Activated T-helper 1 cell treated with Interleukin-2 at 50 U/mL for 16 hours (primary cell): ENCODE results near the gene TLL1.

ENCODE experiments used
- DNase-seq: peaks from one replicate; pipeline ENCODE4 v3.0.0-alpha.2; 2020; ENCODE audit warnings: low read depth

The TLL1 gene

DNA sequence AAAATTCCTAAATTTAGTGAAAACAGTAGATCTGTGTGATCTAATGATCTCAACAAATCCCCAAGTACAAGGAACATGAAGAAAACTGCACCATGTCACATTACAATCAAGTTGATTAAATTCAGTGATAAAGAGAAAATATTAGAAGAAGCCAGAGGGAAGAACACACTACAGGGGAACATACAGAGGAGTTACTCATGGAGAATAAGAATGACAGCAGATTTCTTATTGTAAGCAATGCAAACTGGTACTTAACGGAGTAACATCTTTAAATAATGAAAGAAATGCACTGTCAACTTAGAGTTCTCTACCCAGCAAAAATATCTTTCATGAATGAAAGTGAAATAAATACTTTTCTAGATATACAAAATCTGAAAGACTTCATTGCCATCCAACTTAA lies 21.1 kb downstream of the TLL1 start:
- DNase-seq: no peak

- no peak for DNase-seq
Observed at GRCh38 chr4:165905405-165906027, 32.5 kb downstream of the TLL1 start.

- DNase-seq: no peak
Observed at GRCh38 chr4:165906272-165906671, 33.2 kb downstream of the TLL1 start.

DNA sequence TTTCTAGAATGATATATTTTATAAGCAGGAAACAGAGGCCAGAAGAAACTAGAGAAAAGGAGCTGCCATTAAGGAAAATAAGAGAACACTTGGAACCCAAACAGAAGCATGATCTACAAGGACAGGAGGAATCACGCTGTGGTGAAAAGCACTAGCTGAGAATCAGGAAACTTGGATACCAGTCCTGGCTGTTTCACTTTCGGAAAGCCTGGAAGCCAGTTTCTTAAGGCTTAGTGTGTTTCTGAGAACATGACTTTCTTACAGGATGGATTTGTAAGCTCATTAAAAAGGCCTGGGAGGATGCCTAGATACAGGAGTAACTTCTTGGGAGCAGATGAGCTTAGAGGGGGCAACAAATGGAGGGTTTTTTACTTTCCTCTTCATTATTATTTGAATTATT lies 36.9 kb downstream of the TLL1 start:
- DNase-seq: no peak

- DNase-seq: no peak
Observed at GRCh38 chr4:165915215-165915614, 42.2 kb downstream of the TLL1 start.

- no peak for DNase-seq
Observed at GRCh38 chr4:165921546-165921945, 48.5 kb downstream of the TLL1 start.

DNA sequence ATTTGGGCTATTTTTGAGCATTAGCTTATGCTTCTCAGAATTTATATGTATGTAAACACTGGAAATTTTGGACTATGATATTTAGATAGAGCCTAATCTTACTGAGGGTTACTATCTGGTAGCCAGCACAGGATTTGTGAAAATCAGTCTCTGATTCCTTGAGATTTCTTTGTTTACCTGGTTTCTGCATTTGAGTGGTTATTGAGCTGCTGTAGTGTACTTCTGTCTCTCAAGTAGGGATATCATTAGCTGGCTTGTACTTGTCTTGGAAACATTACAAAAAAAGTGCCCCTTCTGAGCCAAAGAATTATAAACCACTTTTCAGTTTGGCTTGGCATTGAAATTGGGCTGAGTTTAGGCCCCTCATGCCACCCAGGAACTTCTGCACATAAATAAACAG lies 49.7 kb downstream of the TLL1 start:
- no peak for DNase-seq

DNA sequence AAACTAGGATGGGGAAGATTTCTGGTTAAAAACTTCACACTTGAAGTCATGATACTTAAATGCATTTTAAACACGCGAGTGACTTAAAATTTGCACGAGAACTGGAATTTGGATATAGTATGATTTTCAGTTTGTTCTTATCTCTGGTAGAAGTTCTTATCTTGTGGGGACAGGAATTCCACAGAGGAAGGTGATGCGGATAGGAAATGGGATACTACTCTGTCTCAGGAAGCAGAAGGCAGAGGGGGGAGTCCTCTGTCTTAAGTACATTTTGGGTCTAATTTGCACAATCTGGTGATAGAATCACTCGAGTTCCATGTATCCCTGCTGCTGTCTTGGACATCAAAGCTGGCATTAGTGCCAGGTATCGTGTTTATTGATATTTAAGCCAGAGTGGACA lies 53.3 kb downstream of the TLL1 start:
- no peak for DNase-seq

DNA sequence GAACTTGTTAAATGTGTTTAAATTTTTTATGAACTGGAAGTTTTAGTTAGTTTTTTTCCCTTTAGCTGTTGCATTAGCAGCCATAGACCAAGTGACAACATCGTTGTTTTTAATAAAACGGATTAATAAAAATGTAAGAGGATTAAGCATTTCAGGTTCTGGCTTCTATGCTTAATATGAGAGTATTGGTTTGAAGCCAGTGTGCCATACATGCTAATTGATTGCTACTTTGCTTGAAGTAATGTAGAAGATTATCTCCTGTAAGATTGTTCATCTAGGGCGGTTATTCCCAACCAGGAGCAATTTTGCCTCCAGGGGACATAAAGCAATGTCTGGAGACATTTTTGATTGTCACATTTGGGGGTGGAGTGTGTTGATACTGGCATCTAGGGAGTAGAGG lies 54.3 kb downstream of the TLL1 start:
- DNase-seq: no peak

- no peak for DNase-seq
Observed at GRCh38 chr4:165927815-165928214, 54.8 kb downstream of the TLL1 start.

DNA sequence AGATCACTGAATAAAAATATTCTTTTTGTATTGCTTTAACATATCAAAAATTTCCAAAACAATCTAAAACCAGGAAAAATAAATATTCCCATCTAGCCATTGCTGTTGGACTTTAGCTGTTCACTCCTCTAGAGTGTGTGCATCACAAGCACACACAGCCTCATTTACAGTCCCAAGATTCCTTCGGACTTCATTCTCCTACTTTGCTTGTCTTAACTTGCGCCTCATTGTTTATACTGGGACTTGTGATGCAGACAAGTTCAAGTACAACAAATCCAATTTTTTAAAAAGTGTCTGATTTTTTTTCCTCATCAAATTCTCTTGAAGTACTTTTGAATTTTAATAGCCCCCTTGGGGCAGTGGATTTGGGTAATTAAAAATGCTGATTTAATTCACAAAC lies 55.6 kb downstream of the TLL1 start:
- no peak for DNase-seq

GRCh38 chr4:165929662-165930061 lies 56.6 kb downstream of the TLL1 start:
- DNase-seq: no peak

GRCh38 chr4:165931741-165932140 lies 58.7 kb downstream of the TLL1 start:
- no peak for DNase-seq

DNA sequence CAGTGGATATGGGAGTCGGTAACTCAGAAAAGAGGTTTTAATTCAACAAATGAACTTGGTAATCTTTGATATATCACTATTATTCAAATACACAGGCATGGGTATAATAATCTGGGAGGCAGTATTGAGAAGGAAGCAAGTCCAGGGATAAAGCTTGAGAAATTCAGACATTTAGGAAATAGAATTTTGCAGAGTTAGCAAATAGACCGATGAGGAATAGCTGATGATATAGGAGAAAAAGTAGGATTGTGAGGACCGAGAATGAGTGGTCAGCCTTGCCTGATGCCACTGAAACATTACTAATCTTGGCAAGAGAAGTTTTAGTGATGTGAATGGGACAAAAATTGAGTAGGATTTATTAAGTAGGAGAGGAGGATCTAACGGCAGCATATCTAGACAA lies 71.9 kb downstream of the TLL1 start:
- DNase-seq: no peak

- no peak for DNase-seq
Observed at GRCh38 chr4:165945991-165946390, 73.0 kb downstream of the TLL1 start.

GRCh38 chr4:165947019-165947418 lies 74.0 kb downstream of the TLL1 start:
- DNase-seq: no peak

DNA sequence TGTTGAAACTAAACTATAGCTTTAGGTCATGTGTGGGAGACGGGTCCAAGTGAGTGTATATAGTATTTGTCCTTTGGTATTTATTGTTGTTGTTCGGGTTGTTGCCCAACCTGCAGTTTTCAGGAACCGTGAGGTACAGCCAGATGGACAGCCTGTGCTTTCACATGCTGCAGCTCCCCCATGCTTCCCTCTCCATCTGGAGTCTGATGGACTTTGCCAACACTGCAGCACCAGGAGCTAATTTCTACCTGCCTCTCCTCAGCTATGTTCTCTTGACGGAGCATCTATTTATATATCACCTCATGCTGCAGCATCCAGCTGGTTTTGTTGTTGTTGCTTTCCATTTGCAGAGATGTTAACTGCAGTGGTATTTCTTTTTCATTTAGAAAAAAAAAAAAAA lies 80.1 kb downstream of the TLL1 start:
- no peak for DNase-seq

DNA sequence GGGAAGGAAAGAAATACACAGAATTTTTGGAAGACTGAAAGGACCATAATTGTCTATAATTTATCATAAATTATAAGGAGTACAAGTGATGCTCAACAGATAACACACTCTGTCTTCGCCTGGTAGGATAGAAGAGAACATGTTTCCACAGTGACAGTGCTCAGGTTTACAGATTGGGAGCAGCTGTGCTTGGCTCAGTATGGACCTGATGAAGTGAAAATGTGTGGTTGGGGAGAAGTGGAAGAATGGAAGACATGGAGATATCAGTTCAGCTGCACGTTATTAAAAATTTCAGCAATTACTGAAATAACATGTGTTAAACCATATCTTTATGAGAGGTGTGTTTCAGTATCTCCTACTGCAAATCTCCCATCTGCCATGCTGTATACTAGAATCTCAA lies 90.6 kb downstream of the TLL1 start:
- DNase-seq: no peak

GRCh38 chr4:165964591-165964990 lies 91.6 kb downstream of the TLL1 start:
- no peak for DNase-seq

DNA sequence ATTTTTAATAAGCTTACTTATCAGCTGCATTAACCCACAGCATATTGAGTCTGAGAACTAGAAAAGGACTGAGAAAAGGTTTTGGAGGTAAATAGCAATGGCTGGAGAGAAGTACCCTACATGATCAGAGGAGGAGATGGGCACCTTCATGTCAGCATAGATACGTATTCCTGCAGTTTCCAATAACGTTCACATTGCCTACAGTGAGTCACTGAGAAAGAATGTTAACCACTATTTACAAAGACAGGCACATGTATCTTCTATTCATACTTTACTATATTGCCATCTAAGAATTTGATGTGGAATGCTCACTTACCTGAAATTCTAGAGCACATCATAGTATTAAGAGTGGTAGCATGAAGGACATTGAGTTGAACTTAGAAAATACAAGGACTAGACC lies 92.5 kb downstream of the TLL1 start:
- no peak for DNase-seq

GRCh38 chr4:165966833-165967232 lies 93.8 kb downstream of the TLL1 start:
- no peak for DNase-seq

DNA sequence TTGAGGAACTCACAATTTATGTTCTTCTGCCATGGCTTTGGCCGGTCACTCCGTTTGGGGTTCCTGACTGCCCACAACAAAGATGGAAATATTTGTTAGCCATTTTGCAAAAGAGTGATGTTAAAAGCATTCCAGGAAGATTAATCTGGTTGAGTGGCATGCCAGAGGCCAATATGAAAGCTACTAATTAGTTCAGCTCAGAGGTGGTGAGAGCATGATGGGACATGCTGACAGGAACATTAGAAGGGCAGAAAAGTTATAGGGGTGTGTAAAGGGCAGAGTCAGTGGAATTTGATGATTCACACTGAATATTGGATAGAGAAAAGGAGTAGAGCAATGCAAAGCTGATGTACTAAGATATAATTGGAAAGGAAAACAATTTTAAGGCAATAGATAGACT lies 94.4 kb downstream of the TLL1 start:
- no peak for DNase-seq

DNA sequence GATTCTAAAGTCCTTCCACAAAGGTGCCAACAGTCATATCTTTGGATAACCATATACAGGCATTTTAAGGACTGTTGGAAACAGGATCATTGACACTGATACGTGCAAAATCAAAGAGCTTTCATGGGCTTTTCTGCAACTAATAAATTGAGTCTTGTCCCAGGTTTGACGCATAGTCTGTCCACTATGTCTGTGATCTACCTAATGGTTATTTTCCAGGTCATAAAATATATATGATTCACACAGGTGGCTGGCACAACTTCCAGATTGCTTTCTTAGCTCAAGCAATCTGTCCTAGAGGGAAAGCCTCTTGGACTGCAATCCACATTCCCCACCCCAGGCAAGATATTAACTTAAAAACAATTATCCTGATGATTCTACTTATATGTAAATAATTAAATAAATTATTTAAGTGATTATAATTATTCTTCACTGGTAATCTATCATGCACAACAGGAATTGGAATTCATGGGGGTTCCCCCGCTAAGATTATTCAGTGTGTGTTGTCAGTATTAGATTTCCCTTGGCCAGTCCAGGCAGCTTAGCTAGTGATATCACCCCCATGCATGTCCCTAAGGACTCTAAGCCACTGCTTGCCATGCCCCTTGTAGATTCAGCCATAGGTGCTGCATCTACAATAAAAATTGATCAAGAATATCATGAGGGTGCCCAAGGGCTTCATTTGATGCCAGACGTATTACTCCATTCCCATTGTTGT lies 97.8 kb downstream of the TLL1 start:
- no peak for DNase-seq

- DNase-seq: no peak
Observed at GRCh38 chr4:165971446-165971845, 98.4 kb downstream of the TLL1 start.
